Transverse colon (tissue), 3 donors: ENCODE measurements around the gene HIBCH.

Experiments
- EP300 ChIP-seq: sonication (generic); formaldehyde crosslinking; IDR thresholded peaks from one replicate; pipeline ENCODE4 v1.6.1; 2017; ENCODE audit warnings: antibody characterized with exemption, low read depth
- POLR2A ChIP-seq: fragments of 450-650 bp; IDR thresholded peaks from one replicate; pipeline ENCODE4 v1.6.1; 2016; ENCODE audit warnings: antibody characterized with exemption, mild to moderate bottlenecking, moderate library complexity
- TF ChIP-seq, protein P1 (sequence below), 5 experiments: fragments of 200-600 bp in 3 of 5; fragments of 450-650 bp in 2 of 5; sonication (generic) in 3 of 5; IDR thresholded peaks; 1 replicate in 2 of 5; 2 replicates in 3 of 5; pipeline ENCODE4 v1.5.1; 2016 to 2017; ENCODE audit warnings: antibody characterized with exemption in 5 of 5, inconsistent platforms in 3 of 5, mild to moderate bottlenecking in 2 of 5, moderate library complexity in 1 of 5

DNA sequence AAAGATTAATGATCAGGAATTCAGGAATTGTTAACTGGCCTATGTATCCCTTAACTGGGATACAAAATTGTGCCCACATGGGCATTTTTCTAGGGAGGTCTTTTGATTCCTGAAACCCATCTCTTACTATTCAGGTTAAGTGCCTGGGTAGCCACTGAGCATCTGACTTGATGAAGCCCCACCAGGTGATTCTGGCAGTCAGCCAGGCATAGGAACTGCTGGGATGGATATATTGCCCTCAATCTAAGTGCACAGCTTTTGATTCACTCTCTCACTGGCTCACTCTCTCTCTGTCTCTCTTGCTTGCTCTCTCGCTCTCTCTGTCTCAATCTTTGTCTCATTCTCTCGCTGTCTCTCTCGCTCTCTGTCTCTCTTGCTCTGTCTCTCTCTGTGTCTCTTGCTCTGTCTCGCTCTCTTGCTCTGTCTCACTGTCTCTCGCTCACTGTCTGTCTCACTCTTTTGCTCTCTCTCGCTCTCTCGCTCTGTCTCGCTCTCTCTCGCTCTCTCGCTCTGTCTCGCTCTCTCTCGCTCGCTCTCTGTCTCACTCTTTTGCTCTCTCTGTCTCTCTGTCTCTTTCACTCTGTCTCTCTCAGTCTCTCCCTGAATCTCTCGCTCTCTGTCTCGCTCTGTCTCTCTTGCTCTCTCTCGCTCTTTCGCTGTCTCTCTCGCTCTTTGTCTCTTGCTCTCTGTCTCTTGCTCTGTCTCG, 46.0 kb upstream of the HIBCH start:
- TF ChIP-seq, protein P1, sequence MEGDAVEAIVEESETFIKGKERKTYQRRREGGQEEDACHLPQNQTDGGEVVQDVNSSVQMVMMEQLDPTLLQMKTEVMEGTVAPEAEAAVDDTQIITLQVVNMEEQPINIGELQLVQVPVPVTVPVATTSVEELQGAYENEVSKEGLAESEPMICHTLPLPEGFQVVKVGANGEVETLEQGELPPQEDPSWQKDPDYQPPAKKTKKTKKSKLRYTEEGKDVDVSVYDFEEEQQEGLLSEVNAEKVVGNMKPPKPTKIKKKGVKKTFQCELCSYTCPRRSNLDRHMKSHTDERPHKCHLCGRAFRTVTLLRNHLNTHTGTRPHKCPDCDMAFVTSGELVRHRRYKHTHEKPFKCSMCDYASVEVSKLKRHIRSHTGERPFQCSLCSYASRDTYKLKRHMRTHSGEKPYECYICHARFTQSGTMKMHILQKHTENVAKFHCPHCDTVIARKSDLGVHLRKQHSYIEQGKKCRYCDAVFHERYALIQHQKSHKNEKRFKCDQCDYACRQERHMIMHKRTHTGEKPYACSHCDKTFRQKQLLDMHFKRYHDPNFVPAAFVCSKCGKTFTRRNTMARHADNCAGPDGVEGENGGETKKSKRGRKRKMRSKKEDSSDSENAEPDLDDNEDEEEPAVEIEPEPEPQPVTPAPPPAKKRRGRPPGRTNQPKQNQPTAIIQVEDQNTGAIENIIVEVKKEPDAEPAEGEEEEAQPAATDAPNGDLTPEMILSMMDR (IDR thresholded peaks at IDR 0.05): no peak
- TF ChIP-seq POLR2A (no peak), EP300 (no peak)
